Testis (tissue), 3 donors: ENCODE results near the gene ZNF423. TPM values are rescaled to one million over a fixed set of nuclear protein-coding genes. Genes with fewer than 3 reads are reported as not detected.

Experiments used
- DNase-seq: peaks from one replicate; pipeline ENCODE4 v3.0.0-alpha.2; 2019
- H3K27ac ChIP-seq, 2 donors: fragments of 200-600 bp; sonication (generic); one replicate each; pipeline ENCODE4 v1.5.1; 2019
- H3K27me3 ChIP-seq: fragments of 200-600 bp; sonication (generic); one replicate; pipeline ENCODE4 v1.5.1; 2019
- H3K36me3 ChIP-seq: fragments of 200-600 bp; sonication (generic); one replicate; pipeline ENCODE4 v1.5.1; 2017; ENCODE audit warnings: low read depth; ENCODE audit errors: missing control alignments
- H3K4me1 ChIP-seq: fragments of 200-600 bp; sonication (generic); one replicate; pipeline ENCODE4 v1.5.1; 2019
- H3K4me3 ChIP-seq, 2 donors: fragments of 200-600 bp; sonication (generic); one replicate each; pipeline ENCODE4 v1.5.1; 2017 to 2019
- H3K9me3 ChIP-seq: fragments of 200-600 bp; sonication (generic); one replicate; pipeline ENCODE4 v1.5.1; 2017
- POLR2A ChIP-seq: fragments of 450-650 bp; IDR thresholded peaks from one replicate; pipeline ENCODE4 v1.6.1; 2017; ENCODE audit warnings: antibody characterized with exemption, mild to moderate bottlenecking, moderate library complexity
- WGBS, 2 donors: methylation state at CpG; one replicate each; pipeline ENCODE4 v1.1.5; 2018; 5-methylcytosine and 5-hydroxymethylcytosine counted together
- intact Hi-C: fragments of 100-400 bp; cut with DNase I; formaldehyde crosslinking; loops from one replicate; pipeline ENCODE4 v1.15.1; 2023; ENCODE audit warnings: low total_unique reads
- polyA plus RNA-seq: library from polyadenylated mRNA; stranded (reverse); fragments of 350-450 nt; fragmentation: Illumina TruSeq; extraction: RNeasy Lipid Tissue Mini Kit (QIAGEN cat#74804); gene quantifications from one replicate; pipeline ENCODE4 v1.2.3, GENCODE V29; 2014; ENCODE audit warnings: low read depth, low replicate concordance; ENCODE audit not compliant: insufficient read depth
- total RNA-seq, 2 donors: library from RNA; depleted of rRNA; stranded (reverse); fragments of >200 nt; gene quantifications; one replicate each; pipeline ENCODE4 v1.2.3, GENCODE V29; 2016
- TF ChIP-seq, protein P1 (sequence below), 3 experiments: fragments of 450-650 bp in 2 of 3; fragments of 200-600 bp in 1 of 3; sonication (generic) in 1 of 3; IDR thresholded peaks; one replicate each; pipeline ENCODE4 v1.5.1; 2016 to 2019; ENCODE audit warnings: antibody characterized with exemption in 3 of 3, mild to moderate bottlenecking in 2 of 3, moderate library complexity in 1 of 3

The ZNF423 gene
- total and polyA plus RNA-seq, 3 donors from 2014 or later = 8.9 to 19.0 (median 12.1) TPM

DNA sequence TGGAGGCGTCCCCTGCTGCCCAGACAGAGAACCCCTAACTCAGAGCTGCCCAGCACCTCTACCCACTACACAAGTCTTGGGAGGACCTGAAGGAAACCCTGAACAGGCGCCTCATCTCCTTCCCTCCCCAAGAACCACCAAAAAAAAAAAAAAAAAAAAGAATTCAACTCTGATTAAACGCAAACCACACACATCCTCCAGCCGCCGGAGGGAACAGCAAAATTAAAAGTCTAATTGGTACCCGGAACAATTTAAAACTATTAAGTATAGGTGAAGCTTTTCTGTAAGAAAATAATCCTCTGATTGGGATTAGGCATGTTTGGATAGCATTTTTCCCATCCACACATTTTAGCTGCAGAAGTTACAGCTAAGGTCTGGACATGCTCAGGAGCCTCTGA is 202.7 kb downstream of the ZNF423 start:
- H3K27me3 ChIP-seq = no peaks in the 10 kb centered on the region
- intact Hi-C loops = no loop called here
- H3K4me1 ChIP-seq = no peaks in the 10 kb centered on the region
- H3K27ac ChIP-seq = peak overlapping the region in 1 of 2 donors; percentile 70
- 44 to 63% methylated on average over 5 to 6 of the region's 6 CpGs for WGBS, 2 donors
- no peaks in the 10 kb centered on the region for H3K9me3 ChIP-seq
- TF ChIP-seq, protein P1, sequence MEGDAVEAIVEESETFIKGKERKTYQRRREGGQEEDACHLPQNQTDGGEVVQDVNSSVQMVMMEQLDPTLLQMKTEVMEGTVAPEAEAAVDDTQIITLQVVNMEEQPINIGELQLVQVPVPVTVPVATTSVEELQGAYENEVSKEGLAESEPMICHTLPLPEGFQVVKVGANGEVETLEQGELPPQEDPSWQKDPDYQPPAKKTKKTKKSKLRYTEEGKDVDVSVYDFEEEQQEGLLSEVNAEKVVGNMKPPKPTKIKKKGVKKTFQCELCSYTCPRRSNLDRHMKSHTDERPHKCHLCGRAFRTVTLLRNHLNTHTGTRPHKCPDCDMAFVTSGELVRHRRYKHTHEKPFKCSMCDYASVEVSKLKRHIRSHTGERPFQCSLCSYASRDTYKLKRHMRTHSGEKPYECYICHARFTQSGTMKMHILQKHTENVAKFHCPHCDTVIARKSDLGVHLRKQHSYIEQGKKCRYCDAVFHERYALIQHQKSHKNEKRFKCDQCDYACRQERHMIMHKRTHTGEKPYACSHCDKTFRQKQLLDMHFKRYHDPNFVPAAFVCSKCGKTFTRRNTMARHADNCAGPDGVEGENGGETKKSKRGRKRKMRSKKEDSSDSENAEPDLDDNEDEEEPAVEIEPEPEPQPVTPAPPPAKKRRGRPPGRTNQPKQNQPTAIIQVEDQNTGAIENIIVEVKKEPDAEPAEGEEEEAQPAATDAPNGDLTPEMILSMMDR (IDR thresholded peaks at IDR 0.05) = no peak
- no peak for TF ChIP-seq POLR2A
- no peak for DNase-seq
- H3K36me3 ChIP-seq = no peaks in the 10 kb centered on the region
- no peak overlapping the region for H3K4me3 ChIP-seq

DNA sequence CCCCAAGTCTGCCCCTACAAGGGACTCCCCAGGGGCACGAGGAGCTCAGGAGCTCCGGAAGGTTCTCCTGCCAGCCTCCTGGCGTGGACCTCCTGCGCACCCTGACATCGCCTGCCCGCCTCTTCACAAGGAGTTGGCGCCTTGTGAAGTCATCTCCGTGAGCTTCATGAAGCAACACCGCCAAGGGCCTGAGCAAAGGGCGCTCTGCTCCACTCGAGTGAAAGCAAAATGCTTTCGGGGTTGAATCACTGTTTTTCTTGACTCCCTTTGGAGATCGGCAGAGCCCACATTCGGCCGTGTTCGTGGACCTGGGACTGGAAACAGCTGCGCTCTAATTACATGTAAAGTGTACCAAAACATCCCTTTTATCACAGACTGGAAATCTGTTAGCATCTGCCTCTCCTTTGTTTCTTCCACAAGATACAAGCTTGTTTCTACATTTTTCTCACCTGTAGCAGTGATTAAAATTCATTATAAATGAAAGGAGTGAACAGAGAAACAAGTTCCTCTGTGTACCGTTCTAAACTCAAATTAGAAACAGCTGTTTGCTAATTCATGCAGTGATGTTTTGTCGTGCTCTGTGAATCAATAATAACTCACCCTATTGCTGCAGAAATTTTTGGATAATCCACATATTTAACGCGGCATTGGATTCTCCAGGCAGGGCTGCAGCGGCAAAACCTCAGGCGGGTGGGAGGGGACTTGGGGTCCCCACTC is 203.3 kb downstream of the ZNF423 start:
- 62 to 85% methylated on average over 23 of the region's 23 CpGs for WGBS, 2 donors
- intact Hi-C loops = no loop called here
- Histone ChIP-seq H3K4me3 (no peak overlapping the region), H3K27me3 (no peaks in the 10 kb centered on the region), H3K9me3 (no peaks in the 10 kb centered on the region), H3K36me3 (no peaks in the 10 kb centered on the region), H3K27ac (peak overlapping the region in 1 of 2 donors; percentile 70), H3K4me1 (no peaks in the 10 kb centered on the region)
- no peak for TF ChIP-seq POLR2A
- TF ChIP-seq, protein P1 (IDR thresholded peaks at IDR 0.05) = no peak
- DNase-seq = no peak

DNA sequence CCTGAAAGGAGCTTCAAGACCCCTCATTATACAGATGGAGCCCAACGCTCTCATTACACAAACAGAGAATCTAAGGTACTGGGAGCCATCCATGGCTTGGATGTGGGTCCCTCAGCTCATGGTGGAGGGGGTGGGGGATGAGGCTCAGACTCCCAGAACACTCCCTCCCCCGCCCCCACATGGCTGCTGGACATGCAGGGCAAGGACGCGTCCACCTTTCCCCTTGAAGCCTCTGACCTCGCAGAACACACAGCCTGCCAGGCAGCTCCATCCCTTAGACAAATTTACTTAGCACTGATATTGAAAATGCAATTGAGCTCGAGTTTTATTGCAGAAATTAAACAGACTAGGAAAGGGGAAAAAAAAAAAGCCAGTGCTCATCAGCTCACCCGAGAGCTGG is 203.9 kb downstream of the ZNF423 start:
- WGBS, 2 donors = 46 to 56% methylated on average over 4 to 7 of the region's 7 CpGs
- DNase-seq = no peak

DNA sequence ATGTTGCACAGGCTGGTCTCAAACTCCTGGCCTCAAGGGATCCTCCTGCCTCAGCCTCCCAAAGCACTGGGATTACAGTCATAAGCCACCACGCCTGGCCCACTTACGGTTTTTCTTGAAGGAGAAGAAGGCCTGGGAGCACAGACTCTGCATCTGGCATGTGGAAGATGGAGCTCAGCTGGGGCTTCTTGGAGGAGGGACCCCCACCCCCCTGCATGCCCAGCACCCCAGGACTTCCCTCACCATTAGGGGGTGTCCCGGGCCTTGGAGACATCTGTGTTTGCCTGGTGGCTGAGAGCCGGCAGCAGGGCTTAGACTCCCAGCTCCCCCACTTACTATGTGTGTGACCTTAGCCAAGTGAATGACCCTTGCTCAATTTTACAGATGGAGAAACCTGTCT is 204.7 kb downstream of the ZNF423 start:
- H3K27me3 ChIP-seq = no peaks in the 10 kb centered on the region
- intact Hi-C loops = no loop called here
- 78 to 87% methylated on average over 4 of the region's 4 CpGs for WGBS, 2 donors
- H3K27ac ChIP-seq = no peak overlapping the region
- DNase-seq = no peak
- TF ChIP-seq, protein P1 (IDR thresholded peaks at IDR 0.05) = no peak
- TF ChIP-seq POLR2A = no peak
- H3K36me3 ChIP-seq = no peaks in the 10 kb centered on the region
- H3K4me1 ChIP-seq = no peaks in the 10 kb centered on the region
- no peak overlapping the region for H3K4me3 ChIP-seq
- H3K9me3 ChIP-seq = no peaks in the 10 kb centered on the region

More for the DNA sequence above, 203.9 kb downstream of the ZNF423 start:
- TF ChIP-seq, protein P1 (IDR thresholded peaks at IDR 0.05) = no peak
- TF ChIP-seq POLR2A = no peak
- H3K36me3 ChIP-seq = no peaks in the 10 kb centered on the region
- intact Hi-C loops = no loop called here
- no peaks in the 10 kb centered on the region for H3K27me3 ChIP-seq
- no peaks in the 10 kb centered on the region for H3K9me3 ChIP-seq
- H3K4me3 ChIP-seq = no peak overlapping the region
- H3K27ac ChIP-seq = peak overlapping the region in 1 of 2 donors; percentile 70
- no peaks in the 10 kb centered on the region for H3K4me1 ChIP-seq

DNA sequence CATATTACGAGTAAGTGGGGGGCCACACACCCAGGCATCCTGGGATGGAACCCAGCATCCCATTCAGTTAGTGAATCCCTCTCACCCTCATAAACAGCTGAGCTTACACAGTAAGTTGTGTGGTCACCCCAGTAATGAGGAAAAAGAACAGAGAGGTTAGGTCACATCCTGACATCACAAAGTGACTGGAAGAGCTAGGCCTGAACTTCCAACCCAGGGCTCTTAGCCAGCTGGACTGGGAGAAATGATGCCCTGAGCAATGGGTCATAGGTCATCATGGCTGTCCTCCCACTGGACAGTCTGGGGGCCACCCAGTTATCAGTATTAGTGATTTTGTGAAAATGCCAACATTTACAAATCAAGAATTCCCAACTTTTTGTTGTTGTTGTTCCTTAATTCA is 205.3 kb downstream of the ZNF423 start:
- WGBS, 2 donors = 93 to 100% methylated on average over 1 of the region's 1 CpG

More for the DNA sequence above, 205.3 kb downstream of the ZNF423 start:
- TF ChIP-seq, protein P1 (IDR thresholded peaks at IDR 0.05) = no peak
- TF ChIP-seq POLR2A = no peak
- Histone ChIP-seq H3K4me3 (no peak overlapping the region), H3K4me1 (no peaks in the 10 kb centered on the region), H3K9me3 (no peaks in the 10 kb centered on the region), H3K27ac (no peak overlapping the region), H3K27me3 (no peaks in the 10 kb centered on the region), H3K36me3 (no peaks in the 10 kb centered on the region)
- no peak for DNase-seq
- intact Hi-C loops = no loop called here
